Aorta (tissue), 5 donors: ENCODE data around the gene ZNF329. TPM values are rescaled to one million over a fixed set of nuclear protein-coding genes. Genes with fewer than 3 reads are reported as not detected.

Experiments used
- ATAC-seq: fragments of 200-7000 bp; cut with Tn5 transposase; one replicate; pipeline ENCODE4 v1.9.1; 2022; ENCODE audit warnings: moderate library complexity; ENCODE audit not compliant: low FRiP score
- DNase-seq, 2 donors: peaks; one replicate each; pipeline ENCODE4 v3.0.0-alpha.2; 2020
- H3K27ac ChIP-seq, 2 donors: one replicate each; pipeline ENCODE4 v1.5.1; 2013; ENCODE audit warnings: low read length in 2 of 2, mild to moderate bottlenecking in 2 of 2, moderate library complexity in 2 of 2, control low read depth in 1 of 2, inconsistent platforms in 1 of 2, low read depth in 1 of 2
- H3K27me3 ChIP-seq, 2 donors: one replicate each; pipeline ENCODE4 v1.6.1; 2013; ENCODE audit warnings: control low read depth in 1 of 2, low read length in 1 of 2, mild to moderate bottlenecking in 1 of 2, moderate library complexity in 1 of 2; ENCODE audit not compliant: insufficient read depth in 2 of 2, control insufficient read depth in 1 of 2
- H3K36me3 ChIP-seq, 2 donors: one replicate each; pipeline ENCODE4 v1.6.1; 2013; ENCODE audit warnings: control low read depth in 1 of 2, low read length in 1 of 2, mild to moderate bottlenecking in 1 of 2; ENCODE audit not compliant: insufficient read depth in 2 of 2, control insufficient read depth in 1 of 2
- H3K4me1 ChIP-seq, 2 donors: one replicate each; pipeline ENCODE4 v1.6.1; 2013; ENCODE audit warnings: low read length in 2 of 2, control low read depth in 1 of 2, mild to moderate bottlenecking in 1 of 2, moderate library complexity in 1 of 2; ENCODE audit not compliant: insufficient read depth in 2 of 2, control insufficient read depth in 1 of 2
- H3K4me3 ChIP-seq, 2 donors: one replicate each; pipeline ENCODE4 v1.5.1; 2013; ENCODE audit warnings: low read length in 2 of 2, control low read depth in 1 of 2, mild to moderate bottlenecking in 1 of 2
- H3K9me3 ChIP-seq: one replicate; pipeline ENCODE4 v1.6.1; 2013; ENCODE audit warnings: mild to moderate bottlenecking, low read length; ENCODE audit not compliant: control insufficient read depth
- WGBS, 2 donors: extraction: QIAGEN DNeasy Blood & Tissue Kit; methylation state at CpG; one replicate each; pipeline ENCODE4 v1.1.7; 2013; 5-methylcytosine and 5-hydroxymethylcytosine counted together
- intact Hi-C, 2 donors: fragments of 100-400 bp; cut with DNase I; formaldehyde crosslinking; loops; one replicate each; pipeline versions ENCODE4 v1.14.2 to v1.15.0; 2022
- polyA plus RNA-seq, 2 donors: library from polyadenylated mRNA; stranded (reverse); fragments of 200-250 nt; gene quantifications; one replicate each; pipeline ENCODE4 v1.2.3, GENCODE V29; 2013
- total RNA-seq, 2 donors: library from RNA; stranded (reverse); fragmentation: NEBNext Ultra II Directional; extraction: Animal tissue kit (Norgen Biotek cat#: 25700); gene quantifications; one replicate each; pipeline ENCODE4 v1.2.1, GENCODE V29; 2021
- donor health status: healthy with polysubstance abuse.
- donor health status: Bipolar disorder and iron deficiency.
- donor health status: DM: no; HTN: no; CAD: no.
- donor health status: DM: no; HTN: no; CAD: no.
- donor health status: DM: yes; HTN: yes; CAD: no.

Gene ZNF329
- total and polyA plus RNA-seq, 4 donors = 4.1 to 10.6 (median 7.5) TPM

GRCh38 chr19:58134244-58134643 lies 16.3 kb downstream of the ZNF329 start:
- 96 to 100% methylated on average over 1 of the region's 1 CpG for WGBS, 2 donors
- Histone ChIP-seq H3K27ac (no peak overlapping the region), H3K4me1 (no peaks in the 10 kb centered on the region), H3K36me3 (peaks cover 25 to 41% of the 10 kb centered on the region in 2 donors), H3K4me3 (no peak overlapping the region), H3K9me3 (peaks cover 30% of the 10 kb centered on the region), H3K27me3 (no peaks in the 10 kb centered on the region)
- DNase-seq = no peak
- intact Hi-C loops = no loop called here
- no peak for ATAC-seq

DNA sequence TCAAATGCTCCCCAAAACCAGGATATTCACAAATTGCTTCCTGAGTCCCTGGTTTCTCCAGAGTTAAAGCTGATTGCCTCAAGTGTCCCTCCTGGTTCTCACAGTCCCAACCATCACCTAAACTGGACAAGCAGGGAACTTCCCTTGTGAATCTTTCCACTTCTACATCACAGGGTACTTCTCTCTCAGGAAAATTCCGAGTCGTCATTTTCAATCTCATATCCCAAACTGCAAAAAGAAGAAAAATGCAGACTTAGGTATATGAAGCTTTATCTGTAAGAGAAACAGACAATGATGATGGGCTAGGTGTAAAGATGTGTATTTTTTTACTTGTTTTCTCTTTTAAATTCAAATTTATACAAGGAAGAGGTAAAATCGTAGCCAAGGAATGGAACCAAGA lies 21.3 kb downstream of the ZNF329 start:
- no peak for ATAC-seq
- H3K27me3 ChIP-seq = no peaks in the 10 kb centered on the region
- 97 to 98% methylated on average over 3 of the region's 3 CpGs for WGBS, 2 donors
- no peak overlapping the region for H3K27ac ChIP-seq
- no peak for DNase-seq
- no peak overlapping the region for H3K4me3 ChIP-seq
- H3K36me3 ChIP-seq = peaks cover 29 to 48% of the 10 kb centered on the region in 2 donors
- intact Hi-C loops = no loop called here
- H3K9me3 ChIP-seq = peaks cover 56% of the 10 kb centered on the region
- H3K4me1 ChIP-seq = no peaks in the 10 kb centered on the region

DNA sequence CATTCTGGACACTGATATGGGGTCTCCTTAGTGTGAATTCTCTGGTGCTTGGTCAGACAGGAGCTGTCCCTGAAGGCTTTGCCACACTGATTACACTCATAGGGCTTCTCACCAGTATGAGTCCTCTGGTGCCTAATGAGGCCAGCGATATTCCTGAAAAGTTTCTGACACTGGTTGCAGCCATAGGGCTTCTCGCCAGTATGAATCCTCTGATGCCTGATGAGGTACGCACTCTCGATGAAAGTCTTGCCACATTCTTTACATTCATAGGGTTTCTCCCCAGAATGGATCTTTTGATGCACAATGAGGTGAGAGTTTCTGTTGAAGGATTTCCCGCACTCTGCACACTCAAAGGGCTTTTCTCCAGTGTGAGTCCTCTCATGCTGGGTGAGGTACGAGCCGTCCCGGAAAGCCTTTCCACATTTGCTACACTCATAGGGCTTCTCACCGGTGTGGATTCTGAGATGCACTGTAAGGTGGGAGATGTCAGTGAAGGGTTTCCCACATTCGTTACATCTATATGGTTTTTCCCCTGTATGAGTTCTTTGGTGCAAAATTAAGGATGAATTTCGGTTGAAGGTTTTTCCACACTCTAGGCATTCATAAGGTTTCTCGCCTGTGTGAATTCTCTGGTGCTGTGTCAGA lies 22.4 kb downstream of the ZNF329 start:
- DNase-seq (no peak), ATAC-seq (no peak)
- Histone ChIP-seq H3K27me3 (no peaks in the 10 kb centered on the region), H3K9me3 (peaks cover 58% of the 10 kb centered on the region), H3K4me1 (no peaks in the 10 kb centered on the region), H3K36me3 (peaks cover 27 to 40% of the 10 kb centered on the region in 2 donors), H3K4me3 (no peak overlapping the region), H3K27ac (no peak overlapping the region)
- WGBS, 2 donors = 98% methylated on average over 12 of the region's 12 CpGs
- intact Hi-C loops = no loop called here

DNA sequence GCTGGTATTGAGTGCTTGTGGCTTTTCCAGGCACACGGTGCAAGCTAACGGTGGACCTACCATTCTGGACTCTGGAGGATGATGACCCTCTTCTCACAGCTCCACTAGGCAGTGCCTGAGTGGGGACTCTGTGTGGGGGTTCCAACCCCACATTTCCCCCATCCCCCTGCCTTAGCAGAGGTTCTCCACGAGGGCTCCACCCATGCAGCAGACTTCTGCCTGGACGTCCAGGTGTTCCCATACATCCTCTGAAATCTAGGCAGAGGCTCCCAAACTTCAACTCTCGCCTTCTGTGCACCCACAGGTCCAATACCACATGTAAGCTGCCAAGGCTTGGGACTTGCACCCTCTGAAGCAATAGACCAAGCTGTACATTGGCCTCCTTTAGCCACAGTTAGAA lies 27.2 kb downstream of the ZNF329 start:
- Histone ChIP-seq H3K27ac (no peak overlapping the region), H3K4me1 (no peaks in the 10 kb centered on the region), H3K9me3 (peaks cover 54% of the 10 kb centered on the region), H3K36me3 (peaks cover 4 to 7% of the 10 kb centered on the region in 2 donors), H3K4me3 (no peak overlapping the region), H3K27me3 (no peaks in the 10 kb centered on the region)
- no peak for DNase-seq
- no peak for ATAC-seq
- WGBS, 2 donors = 70 to 78% methylated on average over 5 of the region's 5 CpGs
- intact Hi-C loops = no loop called here

GRCh38 chr19:58118979-58119733 lies 31.4 kb downstream of the ZNF329 start:
- Histone ChIP-seq H3K4me1 (no peaks in the 10 kb centered on the region), H3K27ac (no peak overlapping the region), H3K36me3 (no peaks in the 10 kb centered on the region), H3K9me3 (peaks cover 42% of the 10 kb centered on the region), H3K4me3 (no peak overlapping the region), H3K27me3 (no peaks in the 10 kb centered on the region)
- ATAC-seq (no peak), DNase-seq (no peak)
- intact Hi-C loops = no loop called here
- 88 to 91% methylated on average over 5 of the region's 5 CpGs for WGBS, 2 donors

GRCh38 chr19:58117841-58118575 lies 32.6 kb downstream of the ZNF329 start:
- H3K4me3 ChIP-seq = no peak overlapping the region
- H3K9me3 ChIP-seq = peaks cover 40% of the 10 kb centered on the region
- H3K27ac ChIP-seq = no peak overlapping the region
- no peaks in the 10 kb centered on the region for H3K27me3 ChIP-seq
- DNase-seq (no peak), ATAC-seq (no peak)
- no peaks in the 10 kb centered on the region for H3K4me1 ChIP-seq
- intact Hi-C loops = no loop called here
- 2 to 3% methylated on average over 67 to 77 of the region's 77 CpGs for WGBS, 2 donors
- no peaks in the 10 kb centered on the region for H3K36me3 ChIP-seq

DNA sequence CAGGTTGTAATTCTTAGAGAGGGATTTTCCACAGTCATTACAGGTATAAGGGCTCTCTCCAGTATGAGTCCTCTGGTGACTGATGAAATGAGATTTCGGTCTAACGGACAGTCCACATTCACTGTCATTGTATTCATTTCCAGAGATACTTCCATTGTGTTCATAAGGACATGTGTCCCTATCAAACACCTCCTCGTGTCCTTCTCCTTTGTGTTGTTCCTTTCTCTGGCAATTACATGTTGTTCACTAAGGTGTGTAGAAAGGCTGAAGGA lies 42.1 kb downstream of the ZNF329 start:
- ATAC-seq (no peak), DNase-seq (no peak)
- intact Hi-C loops = no loop called here
- Histone ChIP-seq H3K9me3 (peaks cover 29% of the 10 kb centered on the region), H3K4me3 (no peak overlapping the region), H3K27me3 (peaks cover 0 to 2% of the 10 kb centered on the region in 2 donors), H3K4me1 (no peaks in the 10 kb centered on the region), H3K27ac (no peak overlapping the region), H3K36me3 (no peaks in the 10 kb centered on the region)
- WGBS, 2 donors = 88 to 91% methylated on average over 3 of the region's 3 CpGs

- no peak overlapping the region for H3K27ac ChIP-seq
- ATAC-seq (no peak), DNase-seq (no peak)
- no peaks in the 10 kb centered on the region for H3K4me1 ChIP-seq
- WGBS, 2 donors = 86% methylated on average over 7 of the region's 7 CpGs
- H3K27me3 ChIP-seq = peaks cover 0 to 2% of the 10 kb centered on the region in 2 donors
- H3K4me3 ChIP-seq = no peak overlapping the region
- H3K36me3 ChIP-seq = no peaks in the 10 kb centered on the region
- intact Hi-C loops = no loop called here
- H3K9me3 ChIP-seq = peaks cover 29% of the 10 kb centered on the region
Measured at GRCh38 chr19:58107778-58108545, 42.6 kb downstream of the ZNF329 start.
